ENCODE results near the gene RAD54L. TPM values are rescaled to one million over a fixed set of nuclear protein-coding genes. Genes with fewer than 3 reads are reported as not detected.
A peak's percentile ranks its signal among the peaks of the same experiment; 100 is the strongest.

Gene RAD54L
- total RNA-seq (2014; rRNA removed): 26.0 and 29.4 TPM in 2 replicates
- Bru-seq, nascent RNA: percentile 58 among the genes with signal in this experiment
- percentile 67 among the genes with signal in this experiment for BruChase-seq, experiment 1, labeled RNA remaining after a 6-hour chase
- BruChase-seq, experiment 2, labeled RNA remaining after a 2-hour chase: percentile 39 among the genes with signal in this experiment
- long read RNA-seq, partial matches to known transcripts: 1 of 4 reads
- long read RNA-seq, other reads (novel, unspliced or antisense): 1 of 4 reads

GRCh38 chr1:46247436-46248121 is at the start of gene RAD54L:
RAD54L (plus strand) TSS chr1:46247763; CDS start chr1:46248406, 643 bp downstream.
- H3K27ac ChIP-seq (ENCODE audit: low read length): peak within 1 kb of the TSS; percentile 50
- intact Hi-C loops (cut with micrococcal nuclease): loop anchor here (10.0 kb wide), 1 partner anchor 57 kb away; the partner anchor contains the start of genes LRRC41 and UQCRH
- CTCF ChIA-PET: interaction anchor here (0.6 to 1.1 kb wide), 6 partner anchors 10 to 212 kb away, joined by 3 to 11 read pairs (median 4); no protein-coding TSS in a partner anchor

GRCh38 chr1:46197964-46198811 is 49.4 kb upstream of the RAD54L start, which contains the start of gene POMGNT1:
POMGNT1 (minus strand) TSS chr1:46198434; CDS start chr1:46197821, 613 bp downstream.
- Histone ChIP-seq H3K9me3 (ENCODE audit: low read length) (no peaks in the 10 kb centered on the region), H3K4me2 (ENCODE audit: low read length) (peak within 1 kb of the TSS; percentile 99), H4K20me1 (ENCODE audit: low read length) (no peaks in the 10 kb centered on the region), H3K79me2 (ENCODE audit: low read length) (peaks cover 23% of the 10 kb centered on the region), H3K4me3 (ENCODE audit: low read length) (peak within 1 kb of the TSS; percentile 95), H3K4me1 (ENCODE audit: insufficient read depth, low read length) (peaks cover 9% of the 10 kb centered on the region), H3K27ac (ENCODE audit: low read length) (peak within 1 kb of the TSS; percentile 72), H3K9me2 (replicated peaks; ENCODE audit: low read length) (no peaks in the 10 kb centered on the region), H3K9ac (ENCODE audit: low read length) (peak within 1 kb of the TSS; percentile 95), H3F3A (ENCODE audit: low read length, unreplicated experiment) (no peaks in the 10 kb centered on the region), H2AFZ (ENCODE audit: low read length) (peak within 1 kb of the TSS; percentile 98), H3K27me3 (ENCODE audit: low read length) (no peaks in the 10 kb centered on the region), H3K36me3 (ENCODE audit: low read depth, low read length) (no peaks in the 10 kb centered on the region; the same call in 1 of the 2 replicates)
- intact Hi-C loops (cut with micrococcal nuclease): loop anchor here (1.0 kb wide), 2 partner anchors 15 to 25 kb away; no protein-coding TSS in a partner anchor
- BruUV-seq (replicated peaks): TSS peak; percentile 67
- ChIA-PET POLR2A (ENCODE audit: unreplicated experiment) (no interaction called here), CTCF (interaction anchor here (0.6 to 1.6 kb wide), 3 partner anchors 15 to 63 kb away, joined by 3 to 7 read pairs (median 4); no protein-coding TSS in a partner anchor)
- ATAC-seq (peak; percentile 90), DNase-seq (peak; percentile 65)
- TF ChIP-seq CTCF (conservative IDR thresholded peaks at IDR 0.05; ENCODE audit: low read depth, low read length) (peak; percentile 51; the same call in 1 of the 2 replicates), EZH2 (IDR thresholded peaks at IDR 0.05; ENCODE audit: low read length, unreplicated experiment) (no peak)

More at GRCh38 chr1:46247436-46248121, at the start of gene RAD54L:
- BruUV-seq (replicated peaks): no TSS peak
- Histone ChIP-seq H3K27me3 (ENCODE audit: low read length) (no peaks in the 10 kb centered on the region), H3K4me1 (ENCODE audit: insufficient read depth, low read length) (peaks cover 22% of the 10 kb centered on the region), H3K4me2 (ENCODE audit: low read length) (peak within 1 kb of the TSS; percentile 99), H3K4me3 (ENCODE audit: low read length) (peak within 1 kb of the TSS; percentile 96), H3F3A (ENCODE audit: low read length, unreplicated experiment) (no peaks in the 10 kb centered on the region), H2AFZ (ENCODE audit: low read length) (peak within 1 kb of the TSS; percentile 97), H3K79me2 (ENCODE audit: low read length) (peaks cover 28% of the 10 kb centered on the region), H3K36me3 (ENCODE audit: low read depth, low read length) (peaks cover 23% of the 10 kb centered on the region), H4K20me1 (ENCODE audit: low read length) (no peaks in the 10 kb centered on the region), H3K9me2 (replicated peaks; ENCODE audit: low read length) (no peaks in the 10 kb centered on the region), H3K9me3 (ENCODE audit: low read length) (no peaks in the 10 kb centered on the region), H3K9ac (ENCODE audit: low read length) (peak within 1 kb of the TSS; percentile 91)
- DNase-seq (peak; percentile 99), ATAC-seq (peak; percentile 89)
- POLR2A ChIA-PET (ENCODE audit: unreplicated experiment): interaction anchor here (0.5 to 1.0 kb wide), 10 partner anchors 11 to 116 kb away, joined by 3 to 47 read pairs (median 5); partner anchors contain the start of genes LRRC41 and UQCRH
- TF ChIP-seq EZH2 (IDR thresholded peaks at IDR 0.05; ENCODE audit: low read length, unreplicated experiment): no peak
- TF ChIP-seq EZH2phosphoT487 (IDR thresholded peaks at IDR 0.05; ENCODE audit: borderline replicate concordance, low read length): no peak
- TF ChIP-seq CTCF (conservative IDR thresholded peaks at IDR 0.05; ENCODE audit: low read depth, low read length): no peak

All from PC-3 (cell line).